Measurements from ENCODE around the gene ZRANB1.
A peak's percentile ranks its signal among the peaks of the same experiment; 100 is the strongest.

ZRANB1 gene

GRCh38 chr10:125035136-125035535 is 93.2 kb downstream of the ZRANB1 start:
- Mint-ChIP-seq H3K9me3 (no peaks in the 10 kb centered on the region), H3K27me3 (ENCODE audit: low read depth, poor library complexity) (no peaks in the 10 kb centered on the region), H3K27ac (peak overlapping the region; percentile 90), H3K4me3 (peak overlapping the region; percentile 48), H3K4me1 (peaks cover 94% of the 10 kb centered on the region), H3K36me3 (ENCODE audit: low read depth) (peaks cover 56% of the 10 kb centered on the region)
- no peak for DNase-seq
- TF ChIP-seq CTCF (IDR thresholded peaks at IDR 0.05): no peak

GRCh38 chr10:125035588-125036295 is 93.8 kb downstream of the ZRANB1 start:
- Mint-ChIP-seq H3K27me3 (ENCODE audit: low read depth, poor library complexity) (no peaks in the 10 kb centered on the region), H3K9me3 (no peaks in the 10 kb centered on the region), H3K4me3 (peak overlapping the region; percentile 48), H3K4me1 (peaks cover 94% of the 10 kb centered on the region), H3K36me3 (ENCODE audit: low read depth) (peaks cover 55% of the 10 kb centered on the region), H3K27ac (peak overlapping the region; percentile 94)
- no peak for TF ChIP-seq CTCF (IDR thresholded peaks at IDR 0.05)
- DNase-seq: no peak

GRCh38 chr10:125037145-125037877 is 95.4 kb downstream of the ZRANB1 start:
- H3K36me3 Mint-ChIP-seq (ENCODE audit: low read depth): peaks cover 46% of the 10 kb centered on the region
- H3K4me3 Mint-ChIP-seq: no peak overlapping the region
- DNase-seq: no peak
- no peaks in the 10 kb centered on the region for H3K27me3 Mint-ChIP-seq (ENCODE audit: low read depth, poor library complexity)
- peaks cover 100% of the 10 kb centered on the region for H3K4me1 Mint-ChIP-seq
- no peak overlapping the region for H3K27ac Mint-ChIP-seq
- no peaks in the 10 kb centered on the region for H3K9me3 Mint-ChIP-seq
- no peak for TF ChIP-seq CTCF (IDR thresholded peaks at IDR 0.05)

Data from nephron progenitor cell (in vitro differentiated cells).